ENCODE measurements around the gene ACVR1C.

ACVR1C gene

GRCh38 chr2:157528963-157529751 lies 99.5 kb downstream of the ACVR1C start (continued):
- no peak for TF ChIP-seq TSHZ2 (CRISPR knock-in tag; IDR thresholded peaks at IDR 0.05)
- TF ChIP-seq ZFP3 (CRISPR knock-in tag; IDR thresholded peaks at IDR 0.05) = no peak
- TF ChIP-seq GLIS3 (CRISPR knock-in tag; IDR thresholded peaks at IDR 0.05) = no peak
- TF ChIP-seq PATZ1 (CRISPR knock-in tag; IDR thresholded peaks at IDR 0.05; ENCODE audit: borderline replicate concordance) = no peak
- no peak for TF ChIP-seq SNAI2 (CRISPR knock-in tag; IDR thresholded peaks at IDR 0.05)
- no peak for TF ChIP-seq ESRRG (CRISPR knock-in tag; IDR thresholded peaks at IDR 0.05)
- no peak for TF ChIP-seq BACH2 (CRISPR knock-in tag; IDR thresholded peaks at IDR 0.05; ENCODE audit: borderline replicate concordance)
- TF ChIP-seq ZNF565 (CRISPR knock-in tag; conservative IDR thresholded peaks at IDR 0.05; ENCODE audit: low read depth) = no peak

DNA sequence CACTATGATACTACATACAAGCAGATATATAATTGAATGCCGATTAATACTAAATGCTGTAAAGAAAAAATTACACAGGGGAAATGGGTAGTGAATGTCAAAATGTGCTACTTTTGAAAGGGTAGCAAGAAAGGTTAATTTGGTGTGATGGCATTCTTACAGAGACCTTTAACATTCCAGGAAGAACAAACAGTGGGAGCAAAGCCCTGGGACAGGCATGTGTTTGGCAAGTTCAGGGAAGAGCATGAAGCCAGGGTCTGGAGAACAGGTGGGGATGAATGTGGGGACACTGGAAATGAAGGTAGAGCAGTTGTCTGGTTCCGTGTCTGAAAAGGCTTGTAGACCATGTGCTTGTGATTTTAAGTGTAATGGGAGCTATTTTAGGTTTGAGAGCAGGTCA lies 102.6 kb downstream of the ACVR1C start:
- TF ChIP-seq, protein P1, sequence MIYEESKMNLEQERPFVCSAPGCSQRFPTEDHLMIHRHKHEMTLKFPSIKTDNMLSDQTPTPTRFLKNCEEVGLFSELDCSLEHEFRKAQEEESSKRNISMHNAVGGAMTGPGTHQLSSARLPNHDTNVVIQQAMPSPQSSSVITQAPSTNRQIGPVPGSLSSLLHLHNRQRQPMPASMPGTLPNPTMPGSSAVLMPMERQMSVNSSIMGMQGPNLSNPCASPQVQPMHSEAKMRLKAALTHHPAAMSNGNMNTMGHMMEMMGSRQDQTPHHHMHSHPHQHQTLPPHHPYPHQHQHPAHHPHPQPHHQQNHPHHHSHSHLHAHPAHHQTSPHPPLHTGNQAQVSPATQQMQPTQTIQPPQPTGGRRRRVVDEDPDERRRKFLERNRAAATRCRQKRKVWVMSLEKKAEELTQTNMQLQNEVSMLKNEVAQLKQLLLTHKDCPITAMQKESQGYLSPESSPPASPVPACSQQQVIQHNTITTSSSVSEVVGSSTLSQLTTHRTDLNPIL (CRISPR knock-in tag; IDR thresholded peaks at IDR 0.05; ENCODE audit: low read depth) = no peak
- TF ChIP-seq TSHZ2 (CRISPR knock-in tag; IDR thresholded peaks at IDR 0.05) = no peak
- TF ChIP-seq PATZ1 (CRISPR knock-in tag; IDR thresholded peaks at IDR 0.05; ENCODE audit: borderline replicate concordance) = no peak
- no peak for TF ChIP-seq CSDC2 (CRISPR knock-in tag; IDR thresholded peaks at IDR 0.05)
- no peak for TF ChIP-seq TCF4 (CRISPR knock-in tag; IDR thresholded peaks at IDR 0.05; ENCODE audit: borderline replicate concordance)
- TF ChIP-seq ZFP30 (CRISPR knock-in tag; IDR thresholded peaks at IDR 0.05) = no peak
- no peak for TF ChIP-seq ARNTL (CRISPR knock-in tag; IDR thresholded peaks at IDR 0.05; ENCODE audit: borderline replicate concordance, low read depth)
- no peak for ATAC-seq

DNA sequence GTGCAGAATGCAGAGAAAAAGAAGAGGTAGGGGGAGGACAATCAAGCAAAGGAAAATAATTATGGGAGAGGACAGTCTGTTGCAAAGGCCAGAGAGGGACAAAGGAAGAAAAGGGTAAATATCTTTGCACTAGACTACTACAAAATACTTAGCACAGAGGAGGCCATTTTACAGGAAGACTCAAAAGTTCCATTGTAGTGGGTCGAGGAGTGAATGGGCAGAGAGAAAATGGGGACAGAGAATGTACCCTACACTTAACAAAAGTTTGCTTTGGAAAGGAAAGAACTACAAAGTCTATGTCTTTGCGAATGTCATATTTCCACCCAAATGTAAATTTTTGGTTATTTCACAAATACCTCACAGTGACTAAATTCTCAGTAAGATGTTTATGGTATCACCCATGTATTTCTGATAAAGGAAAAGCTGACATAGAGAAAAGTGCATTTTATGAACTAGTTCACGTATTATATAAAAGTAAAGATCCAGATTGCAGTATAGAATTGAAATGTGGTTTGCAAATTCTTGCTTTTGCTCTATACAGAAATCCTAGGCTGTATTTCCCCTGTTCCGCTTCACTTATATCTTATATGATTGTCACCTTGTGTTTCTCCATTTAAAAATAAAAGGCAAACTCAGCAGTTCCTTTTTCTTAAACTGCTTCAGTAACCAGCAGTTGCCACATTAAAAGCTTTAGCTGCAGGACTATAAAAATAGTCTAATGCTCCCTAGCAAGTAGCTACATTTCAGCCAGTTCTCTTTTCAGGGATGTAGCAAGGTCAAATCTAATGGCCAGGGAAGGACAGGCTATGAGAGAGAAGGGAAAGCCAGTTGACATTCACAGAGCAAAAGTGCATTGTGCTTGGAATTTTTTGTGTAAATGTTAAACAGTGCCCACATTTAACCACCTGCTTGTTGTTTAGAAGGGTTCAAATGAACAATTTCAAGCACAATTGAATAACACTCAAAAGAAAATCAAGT lies 105.1 kb downstream of the ACVR1C start:
- ATAC-seq = no peak
- TF ChIP-seq ZFP30 (CRISPR knock-in tag; IDR thresholded peaks at IDR 0.05) = no peak
- TF ChIP-seq ZC3H10 (CRISPR knock-in tag; IDR thresholded peaks at IDR 0.05) = no peak
- TF ChIP-seq PPARA (CRISPR knock-in tag; IDR thresholded peaks at IDR 0.05; ENCODE audit: borderline replicate concordance) = no peak
- no peak for TF ChIP-seq CSRNP3 (CRISPR knock-in tag; IDR thresholded peaks at IDR 0.05)
- no peak for TF ChIP-seq RARB (CRISPR knock-in tag; IDR thresholded peaks at IDR 0.05)
- TF ChIP-seq ZNF565 (CRISPR knock-in tag; conservative IDR thresholded peaks at IDR 0.05; ENCODE audit: low read depth) = no peak
- no peak for TF ChIP-seq ZNF8 (CRISPR knock-in tag; IDR thresholded peaks at IDR 0.05)
- no peak for TF ChIP-seq ARNTL (CRISPR knock-in tag; IDR thresholded peaks at IDR 0.05; ENCODE audit: borderline replicate concordance, low read depth)
- no peak for TF ChIP-seq SNAI2 (CRISPR knock-in tag; IDR thresholded peaks at IDR 0.05)
- TF ChIP-seq TSHZ2 (CRISPR knock-in tag; IDR thresholded peaks at IDR 0.05) = no peak
- TF ChIP-seq CSDC2 (CRISPR knock-in tag; IDR thresholded peaks at IDR 0.05) = no peak
- no peak for TF ChIP-seq OSR1 (CRISPR knock-in tag; IDR thresholded peaks at IDR 0.05)
